GM12878 (cell line): ENCODE results near the gene SYNM. TPM values are rescaled to one million over a fixed set of nuclear protein-coding genes. Genes with fewer than 3 reads are reported as not detected.

ENCODE experiments used
- ATAC-seq: fragments of 200-7000 bp; cut with Tn5 transposase; 3 replicates; pipeline ENCODE4 v1.9.1; 2020; ENCODE audit warnings: mild to moderate bottlenecking, moderate library complexity
- BruUV-seq: library from RNA; stranded (reverse); fragments of 400-500 nt; replicated peaks from 2 replicates; lab custom pipeline; 2021; lab: Mats Ljungman, UMichigan
- CTCF ChIA-PET: fragments of 300-600 bp; sonication (Branson Sonifier 250); formaldehyde crosslinking; extraction: SDS; loops from one replicate; lab custom pipeline; 2021; ENCODE audit warnings: inconsistent platforms; lab: Yijun Ruan, JAX
- POLR2A ChIA-PET: fragments of 350-600 bp; formaldehyde crosslinking; extraction: SDS; loops from one replicate; lab custom pipeline; 2021; ENCODE audit warnings: inconsistent platforms; lab: Charles Lee
- RAD21 ChIA-PET: fragments of 300-600 bp; sonication (Branson Sonifier 250); formaldehyde crosslinking; loops from one replicate; lab custom pipeline; 2023; ENCODE audit warnings: antibody characterized with exemption; ENCODE audit not compliant: unreplicated experiment; lab: Charles Lee
- SMC1A ChIA-PET: fragments of 300-600 bp; sonication (Branson Sonifier 250); formaldehyde crosslinking; loops from one replicate; lab custom pipeline; 2023; ENCODE audit not compliant: unreplicated experiment, uncharacterized antibody; lab: Charles Lee
- DNase-seq: peaks from one replicate; pipeline ENCODE4 v3.0.0-alpha.2; 2011; ENCODE audit warnings: low read depth, low spot score
- FAIRE-seq: peaks from 3 replicates; lab custom pipeline; 2011; peaks lifted over from hg19 to GRCh38; lab: Jason Lieb, UNC
- H2AFZ ChIP-seq: 2 replicates; pipeline ENCODE4 v1.6.0; 2011; ENCODE audit warnings: low read depth, low read length, control low read depth; ENCODE audit not compliant: control insufficient read depth
- H3K27ac ChIP-seq: 2 replicates; pipeline ENCODE4 v1.5.1; 2011; ENCODE audit warnings: control low read depth; ENCODE audit not compliant: control insufficient read depth, insufficient read depth
- H3K27me3 ChIP-seq, 2 experiments: replicated peaks in 1 of 2; 2 replicates each; pipeline versions ENCODE4 v1.6.0 to v1.6.1; 2011; ENCODE audit warnings: low read length in 1 of 2; ENCODE audit not compliant: control insufficient read depth in 2 of 2, insufficient read depth in 2 of 2
- H3K36me3 ChIP-seq, 2 experiments: 2 replicates each; pipeline ENCODE4 v1.5.1; 2011; ENCODE audit warnings: low read length in 1 of 2; ENCODE audit not compliant: control insufficient read depth in 2 of 2, insufficient read depth in 2 of 2
- H3K4me1 ChIP-seq: 2 replicates; pipeline ENCODE4 v1.6.1; 2011; ENCODE audit warnings: mild to moderate bottlenecking, low read length, moderate library complexity, mixed read lengths; ENCODE audit not compliant: control insufficient read depth, insufficient read depth
- H3K4me2 ChIP-seq: 2 replicates; pipeline ENCODE4 v1.6.0; 2011; ENCODE audit warnings: control low read depth; ENCODE audit not compliant: control insufficient read depth, insufficient read depth
- H3K4me3 ChIP-seq: fragments of 200-600 bp; sonication (generic); 2 replicates; pipeline ENCODE4 v1.5.1; 2016
- H3K79me2 ChIP-seq: 2 replicates; pipeline ENCODE4 v1.6.0; 2011; ENCODE audit warnings: low read length; ENCODE audit not compliant: control insufficient read depth, insufficient read depth
- H3K9ac ChIP-seq: 2 replicates; pipeline ENCODE4 v1.8.0; 2011; ENCODE audit warnings: low read length, control low read depth, mixed read lengths; ENCODE audit not compliant: control insufficient read depth, insufficient read depth
- H3K9me3 ChIP-seq: replicated peaks from 3 replicates; pipeline ENCODE4 v1.5.1; 2011; ENCODE audit warnings: mild to moderate bottlenecking, low read length; ENCODE audit not compliant: control insufficient read depth, insufficient read depth
- H4K20me1 ChIP-seq: 2 replicates; pipeline ENCODE4 v1.6.0; 2011; ENCODE audit not compliant: control insufficient read depth, insufficient read depth
- CHD1 ChIP-seq: IDR thresholded peaks from 2 replicates; pipeline ENCODE4 v1.6.1; 2012; ENCODE audit warnings: low read depth, low read length, improper control_type of control experiment
- CHD2 ChIP-seq: IDR thresholded peaks from 2 replicates; pipeline ENCODE4 v1.6.1; 2011; ENCODE audit warnings: low read depth, low read length, improper control_type of control experiment, borderline replicate concordance
- CHD4 ChIP-seq: fragments of 200-600 bp; sonication (generic); IDR thresholded peaks from 2 replicates; pipeline ENCODE4 v1.6.1; 2016; ENCODE audit warnings: mild to moderate bottlenecking
- CTCF ChIP-seq, 3 experiments: IDR thresholded peaks in 2 of 3; conservative IDR thresholded peaks in 1 of 3; 2 replicates each; pipeline ENCODE4 v1.5.1; 2011; ENCODE audit warnings: low read depth in 3 of 3, low read length in 3 of 3, mild to moderate bottlenecking in 3 of 3, control low read depth in 2 of 3, moderate library complexity in 2 of 3, inconsistent platforms in 1 of 3, mixed read lengths in 1 of 3; ENCODE audit not compliant: control insufficient read depth in 2 of 3, insufficient read depth in 1 of 3; ENCODE audit errors: extremely low read depth in 1 of 3
- FOXM1 ChIP-seq: IDR thresholded peaks from 2 replicates; pipeline ENCODE4 v1.6.1; 2012; ENCODE audit warnings: low read depth, mild to moderate bottlenecking, inconsistent platforms, low read length, moderate library complexity
- MXI1 ChIP-seq: fragments of 150-350 bp; IDR thresholded peaks from 2 replicates; pipeline ENCODE4 v1.6.1; 2011; ENCODE audit warnings: low read depth, mild to moderate bottlenecking, inconsistent platforms, low read length, improper control_type of control experiment
- NFYA ChIP-seq: IDR thresholded peaks from 2 replicates; pipeline ENCODE4 v1.6.1; 2011; ENCODE audit warnings: low read depth, mild to moderate bottlenecking, low read length, improper control_type of control experiment, borderline replicate concordance
- NFYB ChIP-seq: IDR thresholded peaks from 2 replicates; pipeline ENCODE4 v1.6.1; 2011; ENCODE audit warnings: low read depth, mild to moderate bottlenecking, low read length, improper control_type of control experiment, moderate library complexity; ENCODE audit not compliant: insufficient read depth
- POLR2AphosphoS5 ChIP-seq: IDR thresholded peaks from 2 replicates; pipeline ENCODE4 v1.6.1; 2011; ENCODE audit warnings: mild to moderate bottlenecking, low read length, inconsistent platforms
- RFX5 ChIP-seq: IDR thresholded peaks from 2 replicates; pipeline ENCODE4 v1.6.1; 2011; ENCODE audit warnings: low read depth, low read length, improper control_type of control experiment
- SMAD5 ChIP-seq: IDR thresholded peaks from 2 replicates; pipeline ENCODE4 v1.6.1; 2016; ENCODE audit warnings: antibody characterized with exemption, low read depth
- ZNF207 ChIP-seq: fragments of 450-650 bp; IDR thresholded peaks from 2 replicates; pipeline ENCODE4 v1.6.1; 2014; ENCODE audit warnings: antibody characterized with exemption, mild to moderate bottlenecking, borderline replicate concordance
- WGBS: methylation state at CpG from one replicate; pipeline ENCODE4 v1.1.6; 2016; ENCODE audit warnings: low lambda C conversion rate; ENCODE audit not compliant: insufficient replicate concordance, insufficient coverage; ENCODE audit errors: missing lambda C conversion rate; 5-methylcytosine and 5-hydroxymethylcytosine counted together
- in situ Hi-C: fragments of 300-500 bp; cut with MboI; formaldehyde crosslinking; loops from 9 replicates; pipeline ENCODE4 v1.14.3; 2018; ENCODE audit warnings: mixed read lengths
- intact Hi-C: fragments of 100-400 bp; cut with micrococcal nuclease; formaldehyde crosslinking; loops from one replicate; pipeline ENCODE4 v1.14.2; 2022; ENCODE audit not compliant: unreplicated experiment
- polyA plus RNA-seq, 11 experiments: library from polyadenylated mRNA; depleted of rRNA in 4 of 11; unstranded in 6 of 11; stranded (reverse) in 5 of 11; fragments of >200 nt; fragmentation: Nextera tagmentation in 4 of 11; fragmentation: Illumina TruSeq in 1 of 11; extraction: Ambion mirVana in 4 of 11; extraction: Trizol in 1 of 11; gene quantifications; 1 replicate in 1 of 11; 2 replicates in 10 of 11; pipeline versions ENCODE4 v1.2.1 to v1.2.3, GENCODE V29; 2011 to 2016; ENCODE audit warnings: inconsistent platforms in 2 of 11, missing spikeins in 2 of 11, low read depth in 1 of 11
- total RNA-seq, 4 experiments: library from RNA; depleted of rRNA in 3 of 4; stranded (reverse); fragments of >200 nt in 3 of 4; fragmentation: Illumina TruSeq in 1 of 4; extraction: Trizol in 1 of 4; gene quantifications; 2 replicates each; pipeline versions ENCODE4 v1.2.1 to v1.2.3, GENCODE V29; 2013 to 2021
- TF ChIP-seq, protein P1 (sequence below): IDR thresholded peaks from 2 replicates; pipeline ENCODE4 v1.6.1; 2012; ENCODE audit warnings: low read depth, low read length, improper control_type of control experiment

Gene SYNM
- total and polyA plus RNA-seq, 10 of the 15 experiments (the other 5 are each of a cell fraction or from before 2014, with no cell fraction given), result 0.05 to 1.1 (median 0.89) TPM; not detected in 1

DNA sequence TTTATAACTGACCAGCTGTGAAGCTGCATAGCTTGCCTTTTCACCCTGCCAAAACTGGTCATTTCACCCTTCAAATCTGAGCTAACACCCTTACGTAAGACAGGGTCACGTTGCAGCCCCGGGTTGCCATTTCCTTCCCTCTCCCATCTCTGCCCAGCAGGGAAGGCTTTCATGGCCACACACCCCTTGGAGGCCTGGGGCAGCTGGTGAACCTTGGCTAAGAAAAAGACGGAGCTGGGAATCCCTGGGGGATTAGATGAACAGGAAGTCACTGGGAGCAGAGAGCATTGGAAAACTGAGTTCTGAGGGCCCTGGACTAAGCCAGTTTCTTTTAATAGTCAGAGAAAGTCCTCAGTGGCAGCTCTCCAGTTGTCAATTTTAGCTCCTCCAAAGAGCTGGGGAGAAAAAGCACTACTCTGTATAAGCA is 76.7 kb downstream of the SYNM start (continued):
- TF ChIP-seq CTCF (IDR thresholded peaks at IDR 0.05 in 2 of 3, conservative IDR thresholded peaks at IDR 0.05 in 1 of 3; ENCODE audit: control insufficient read depth in 2 of 3, extremely low read depth in 1 of 3, insufficient read depth in 1 of 3, low read depth in 3 of 3, low read length in 3 of 3), result no peak
- no peak for TF ChIP-seq CHD4
- TF ChIP-seq SMAD5, result no peak
- TF ChIP-seq CHD2, result no peak

DNA sequence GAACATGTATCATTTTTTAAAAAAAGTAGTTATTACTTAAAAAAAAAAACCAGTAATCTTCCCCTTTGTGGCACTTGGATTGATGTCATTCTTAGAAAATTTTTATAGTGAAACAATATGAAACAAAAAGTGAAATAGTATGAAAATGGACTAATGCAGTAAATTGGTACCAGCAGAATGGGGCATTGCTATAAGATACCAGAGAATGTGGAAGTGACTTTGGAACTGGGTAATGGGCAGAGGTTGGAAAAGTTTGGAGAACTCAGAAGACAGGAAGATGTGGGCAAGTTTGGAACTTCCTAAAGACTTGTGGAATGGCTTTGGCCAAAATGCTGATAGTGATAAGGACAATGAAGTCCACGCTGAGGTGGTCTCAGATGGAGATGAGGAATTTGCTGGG is 77.9 kb downstream of the SYNM start:
- DNase-seq (no peak), ATAC-seq (no peak), FAIRE-seq (no peak)
- Histone ChIP-seq H2AFZ (no peak overlapping the region), H3K4me2 (no peak overlapping the region), H3K27me3 (no peaks in the 10 kb centered on the region), H3K27ac (no peak overlapping the region), H4K20me1 (no peaks in the 10 kb centered on the region)
- ChIA-PET CTCF (interaction anchor here (1.0 kb wide), 1 partner anchor 11 kb away, joined by 3 read pairs; no protein-coding TSS in a partner anchor), RAD21 (no interaction called here)
- WGBS, result 94% methylated on average over 1 of the region's 1 CpG
- TF ChIP-seq CHD1 (no peak), NFYB (no peak), MXI1 (no peak), NFYA (no peak), POLR2AphosphoS5 (no peak), RFX5 (no peak), ZNF207 (no peak), FOXM1 (no peak)
- TF ChIP-seq, protein P1, sequence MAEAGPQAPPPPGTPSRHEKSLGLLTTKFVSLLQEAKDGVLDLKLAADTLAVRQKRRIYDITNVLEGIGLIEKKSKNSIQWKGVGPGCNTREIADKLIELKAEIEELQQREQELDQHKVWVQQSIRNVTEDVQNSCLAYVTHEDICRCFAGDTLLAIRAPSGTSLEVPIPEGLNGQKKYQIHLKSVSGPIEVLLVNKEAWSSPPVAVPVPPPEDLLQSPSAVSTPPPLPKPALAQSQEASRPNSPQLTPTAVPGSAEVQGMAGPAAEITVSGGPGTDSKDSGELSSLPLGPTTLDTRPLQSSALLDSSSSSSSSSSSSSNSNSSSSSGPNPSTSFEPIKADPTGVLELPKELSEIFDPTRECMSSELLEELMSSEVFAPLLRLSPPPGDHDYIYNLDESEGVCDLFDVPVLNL, result no peak
- TF ChIP-seq, all 136 proteins: peak for 0
- in situ Hi-C loops, result no loop called here
- no peak overlapping the region for H3K9ac ChIP-seq
- H3K9me3 ChIP-seq, result no peaks in the 10 kb centered on the region
- H3K36me3 ChIP-seq, result no peaks in the 10 kb centered on the region
- no peak overlapping the region for H3K4me3 ChIP-seq
- ChIA-PET POLR2A (interaction anchor here (0.6 kb wide), 1 partner anchor 9 kb away, joined by 6 read pairs; no protein-coding TSS in a partner anchor), SMC1A (no interaction called here)
- no peaks in the 10 kb centered on the region for H3K79me2 ChIP-seq
- no peaks in the 10 kb centered on the region for H3K4me1 ChIP-seq
- no TSS peak for BruUV-seq
- intact Hi-C loops, result no loop called here

Other genes starting within 250 kb of the SYNM start
- not detected in 2 replicates for gene PGPEP1L, start 97.3 kb upstream of the SYNM start, total RNA-seq (2014; rRNA removed)
- gene PGPEP1L, start 97.3 kb upstream of the SYNM start, total RNA-seq (2014; rRNA removed; fragmentation: Illumina TruSeq; extraction: Trizol), result not detected in 2 replicates
- not detected in 2 replicates for gene PGPEP1L, start 97.3 kb upstream of the SYNM start, total RNA-seq (2021)
- not detected in 2 replicates for gene PGPEP1L, start 97.3 kb upstream of the SYNM start, polyA plus RNA-seq (2011; rRNA removed)
- gene PGPEP1L, start 97.3 kb upstream of the SYNM start, polyA plus RNA-seq (2014; fragmentation: Illumina TruSeq; extraction: Trizol), result not detected in 2 replicates
- gene PGPEP1L, start 97.3 kb upstream of the SYNM start, polyA plus RNA-seq (2014; fragmentation: Nextera tagmentation; extraction: Ambion mirVana), result not detected
- not detected in 2 replicates for gene PGPEP1L, start 97.3 kb upstream of the SYNM start, polyA plus RNA-seq (2014; rRNA removed)
- gene PGPEP1L, start 97.3 kb upstream of the SYNM start, polyA plus RNA-seq (2016; fragmentation: Nextera tagmentation; extraction: Ambion mirVana), result not detected
- gene TTC23, start 144.5 kb downstream of the SYNM start, total RNA-seq (2014; rRNA removed), result 6.8 and 7.5 TPM in 2 replicates
- 9.0 and 9.7 TPM in 2 replicates for gene TTC23, start 144.5 kb downstream of the SYNM start, total RNA-seq (2014; rRNA removed; fragmentation: Illumina TruSeq; extraction: Trizol)
- gene TTC23, start 144.5 kb downstream of the SYNM start, total RNA-seq (2021), result 7.8 and 8.0 TPM in 2 replicates
- 2.7 and 3.3 TPM in 2 replicates for gene TTC23, start 144.5 kb downstream of the SYNM start, polyA plus RNA-seq (2011; rRNA removed)
- gene TTC23, start 144.5 kb downstream of the SYNM start, polyA plus RNA-seq (2014; fragmentation: Illumina TruSeq; extraction: Trizol), result 6.8 and 9.7 TPM in 2 replicates
- gene TTC23, start 144.5 kb downstream of the SYNM start, polyA plus RNA-seq (2014; fragmentation: Nextera tagmentation; extraction: Ambion mirVana), result 1 to 10 TPM; 1.2 to 1.4 TPM
- 3.6 and 4.0 TPM in 2 replicates for gene TTC23, start 144.5 kb downstream of the SYNM start, polyA plus RNA-seq (2014; rRNA removed)
- gene TTC23, start 144.5 kb downstream of the SYNM start, polyA plus RNA-seq (2016; fragmentation: Nextera tagmentation; extraction: Ambion mirVana), result 1 to 10 TPM; 6.2 to 7.2 TPM
- 27.3 and 37.5 TPM in 2 replicates for gene LRRC28, start 146.4 kb downstream of the SYNM start, total RNA-seq (2014; rRNA removed)
- gene LRRC28, start 146.4 kb downstream of the SYNM start, total RNA-seq (2014; rRNA removed; fragmentation: Illumina TruSeq; extraction: Trizol), result 21.5 and 25.1 TPM in 2 replicates
- 24.8 and 27.7 TPM in 2 replicates for gene LRRC28, start 146.4 kb downstream of the SYNM start, total RNA-seq (2021)
- 54.9 and 60.0 TPM in 2 replicates for gene LRRC28, start 146.4 kb downstream of the SYNM start, polyA plus RNA-seq (2011; rRNA removed)
- gene LRRC28, start 146.4 kb downstream of the SYNM start, polyA plus RNA-seq (2014; fragmentation: Illumina TruSeq; extraction: Trizol), result 27.5 and 34.0 TPM in 2 replicates
- 10 to 100 TPM; 27.7 to 32.1 TPM for gene LRRC28, start 146.4 kb downstream of the SYNM start, polyA plus RNA-seq (2014; fragmentation: Nextera tagmentation; extraction: Ambion mirVana)
- gene LRRC28, start 146.4 kb downstream of the SYNM start, polyA plus RNA-seq (2014; rRNA removed), result 17.2 and 21.3 TPM in 2 replicates
- gene LRRC28, start 146.4 kb downstream of the SYNM start, polyA plus RNA-seq (2016; fragmentation: Nextera tagmentation; extraction: Ambion mirVana), result 10 to 100 TPM; 34.2 to 40.2 TPM